Left colon (tissue), 2 donors: ENCODE measurements around the gene CDH12. TPM values are rescaled to one million over a fixed set of nuclear protein-coding genes. Genes with fewer than 3 reads are reported as not detected.
"Not testable (repeated sequence)": the region's sequence is repeated elsewhere in the genome, so short reads cannot be mapped to it uniquely, and the experiment has no call there.

Source experiments
- ATAC-seq: fragments of 200-7000 bp; cut with Tn5 transposase; one replicate; pipeline ENCODE4 v1.9.1; 2020; ENCODE audit warnings: mild to moderate bottlenecking, moderate library complexity
- DNase-seq, 2 donors: peaks; one replicate each; pipeline ENCODE4 v3.0.0-alpha.2; 2020
- intact Hi-C, 2 donors: fragments of 100-400 bp; cut with DNase I in 1 of 2; cut with micrococcal nuclease in 1 of 2; formaldehyde crosslinking; loops; one replicate each; pipeline versions ENCODE4 v1.11.2 to v1.14.0; 2022; cut with DNase I, micrococcal nuclease
- total RNA-seq, 2 donors: library from RNA; stranded (reverse); fragmentation: NEBNext Ultra II Directional; extraction: Animal tissue kit (Norgen Biotek cat#: 25700); gene quantifications; one replicate each; pipeline ENCODE4 v1.2.1, GENCODE V29; 2021
- donor health status: DM: no; HTN: no; CAD: no.
- donor health status: DM: yes; HTN: yes; CAD: no.

CDH12 gene
- total RNA-seq, 2 donors from 2014 or later: not detected

- DNase-seq (no peak), ATAC-seq (no peak)
- intact Hi-C loops: no loop called here
These were observed 607.4 kb downstream of the CDH12 start for GRCh38 chr5:22245770-22246169.

GRCh38 chr5:22242532-22242931 lies 610.6 kb downstream of the CDH12 start:
- intact Hi-C loops: no loop called here
- DNase-seq (no peak), ATAC-seq (no peak)

- intact Hi-C loops: no loop called here
- ATAC-seq (no peak), DNase-seq (no peak)
These were observed 615.1 kb downstream of the CDH12 start for GRCh38 chr5:22238047-22238446.

GRCh38 chr5:22226423-22226822 lies 626.7 kb downstream of the CDH12 start:
- intact Hi-C loops: no loop called here
- ATAC-seq (no peak), DNase-seq (no peak)

- intact Hi-C loops: no loop called here
- ATAC-seq: no peak
- no peak for DNase-seq
These were observed 630.1 kb downstream of the CDH12 start for GRCh38 chr5:22223079-22223478.

GRCh38 chr5:22213703-22214495 lies 639.2 kb downstream of the CDH12 start:
- ATAC-seq: peak; percentile 50
- intact Hi-C loops, DNase-seq: not testable (repeated sequence)

- ATAC-seq, intact Hi-C loops, DNase-seq: not testable (repeated sequence)
These were observed 640.7 kb downstream of the CDH12 start for GRCh38 chr5:22212254-22212991.

GRCh38 chr5:22208463-22208862 lies 644.7 kb downstream of the CDH12 start:
- DNase-seq, ATAC-seq, intact Hi-C loops: not testable (repeated sequence)

- ATAC-seq, intact Hi-C loops, DNase-seq: not testable (repeated sequence)
These were observed 664.5 kb downstream of the CDH12 start for GRCh38 chr5:22188651-22189050.

GRCh38 chr5:22187632-22188228 lies 665.4 kb downstream of the CDH12 start:
- ATAC-seq, intact Hi-C loops, DNase-seq: not testable (repeated sequence)

- intact Hi-C loops, DNase-seq, ATAC-seq: not testable (repeated sequence)
These were observed 683.9 kb downstream of the CDH12 start for GRCh38 chr5:22169226-22169625.

- intact Hi-C loops, DNase-seq, ATAC-seq: not testable (repeated sequence)
These were observed 684.4 kb downstream of the CDH12 start for GRCh38 chr5:22168704-22169103.

- not testable (repeated sequence) for ATAC-seq, DNase-seq
These were observed 687.2 kb downstream of the CDH12 start for GRCh38 chr5:22165931-22166330.

GRCh38 chr5:22164910-22165748 lies 688.0 kb downstream of the CDH12 start:
- DNase-seq, intact Hi-C loops, ATAC-seq: not testable (repeated sequence)

More at GRCh38 chr5:22165931-22166330, 687.2 kb downstream of the CDH12 start:
- intact Hi-C loops: not testable (repeated sequence)

GRCh38 chr5:22156953-22157352 lies 696.2 kb downstream of the CDH12 start:
- DNase-seq, intact Hi-C loops, ATAC-seq: not testable (repeated sequence)

- ATAC-seq, intact Hi-C loops, DNase-seq: not testable (repeated sequence)
These were observed 698.4 kb downstream of the CDH12 start for GRCh38 chr5:22154779-22155178.

GRCh38 chr5:22151801-22152200 lies 701.3 kb downstream of the CDH12 start:
- DNase-seq, ATAC-seq, intact Hi-C loops: not testable (repeated sequence)

- ATAC-seq, intact Hi-C loops, DNase-seq: not testable (repeated sequence)
These were observed 712.7 kb downstream of the CDH12 start for GRCh38 chr5:22140418-22140817.
